HepG2 (cell line): ENCODE measurements around the gene SAMD4A. TPM values are rescaled to one million over a fixed set of nuclear protein-coding genes. Genes with fewer than 3 reads are reported as not detected.
A peak's percentile ranks its signal among the peaks of the same experiment; 100 is the strongest.

ENCODE experiments used
- ATAC-seq: fragments of 200-7000 bp; cut with Tn5 transposase; 3 replicates; pipeline ENCODE4 v1.9.1; 2020; ENCODE audit warnings: mild to moderate bottlenecking, moderate library complexity
- BruUV-seq: library from RNA; stranded (reverse); fragments of 400-500 nt; replicated peaks from 2 replicates; lab custom pipeline; 2021; lab: Mats Ljungman, UMichigan
- CTCF ChIA-PET: fragments of 300-600 bp; formaldehyde crosslinking; extraction: SDS; loops from one replicate; lab custom pipeline; 2021; ENCODE audit warnings: low total read pairs, inconsistent platforms, low intra/inter-chr PET ratio; lab: Yijun Ruan, JAX
- POLR2A ChIA-PET: fragments of 350-600 bp; sonication (Branson Sonifier 250); formaldehyde crosslinking; loops from one replicate; lab custom pipeline; 2020; ENCODE audit warnings: antibody characterized with exemption, inconsistent platforms; lab: Yijun Ruan, JAX
- DNase-seq: peaks from one replicate; pipeline ENCODE4 v3.0.0-alpha.2; 2015; ENCODE audit warnings: low spot score
- FAIRE-seq: peaks from 3 replicates; lab custom pipeline; 2011; peaks lifted over from hg19 to GRCh38; lab: Jason Lieb, UNC
- H2AFZ ChIP-seq: one replicate; pipeline ENCODE4 v1.6.1; 2011; ENCODE audit warnings: low read length, inconsistent platforms
- H3K27ac ChIP-seq: fragments of 300-600 bp; 3 replicates; pipeline ENCODE4 v1.8.0; 2011; ENCODE audit warnings: mixed run types, mild to moderate bottlenecking, mixed read lengths, low read length, inconsistent platforms; ENCODE audit not compliant: insufficient read depth; ENCODE audit errors: extremely low read length
- H3K27me3 ChIP-seq, 2 experiments: fragments of 200-600 bp in 1 of 2; 2 replicates in 1 of 2; 3 replicates in 1 of 2; pipeline versions ENCODE4 v1.6.0 to v1.8.0; 2011; ENCODE audit warnings: low read length in 2 of 2, mild to moderate bottlenecking in 2 of 2, moderate library complexity in 2 of 2, inconsistent platforms in 1 of 2; ENCODE audit not compliant: insufficient read depth in 2 of 2, control insufficient read depth in 1 of 2
- H3K36me3 ChIP-seq, 2 experiments: fragments of 200-600 bp in 1 of 2; replicated peaks in 1 of 2; 2 replicates in 1 of 2; 3 replicates in 1 of 2; pipeline versions ENCODE4 v1.5.1 to v1.8.0; 2011; ENCODE audit warnings: low read length in 2 of 2, inconsistent platforms in 1 of 2; ENCODE audit not compliant: insufficient read depth in 2 of 2, control insufficient read depth in 1 of 2
- H3K4me1 ChIP-seq: 2 replicates; pipeline ENCODE4 v1.5.1; 2012; ENCODE audit warnings: low read length, inconsistent platforms; ENCODE audit not compliant: insufficient read depth
- H3K4me2 ChIP-seq: 2 replicates; pipeline ENCODE4 v1.6.0; 2011; ENCODE audit warnings: low read depth, low read length, inconsistent platforms
- H3K4me3 ChIP-seq, 3 experiments: fragments of 200-600 bp in 1 of 3; sonication (generic), shearing (Covaris generic) in 1 of 3; replicated peaks in 1 of 3; 2 replicates each; pipeline ENCODE4 v1.5.1; 2011 to 2016; ENCODE audit warnings: low read length in 3 of 3, inconsistent platforms in 2 of 3, low read depth in 2 of 3, mild to moderate bottlenecking in 2 of 3, control low read depth in 1 of 3, mixed read lengths in 1 of 3; ENCODE audit not compliant: insufficient read depth in 1 of 3
- H3K79me2 ChIP-seq: one replicate; pipeline ENCODE4 v1.6.1; 2011; ENCODE audit warnings: low read length, inconsistent platforms; ENCODE audit not compliant: insufficient read depth
- H3K9ac ChIP-seq: 2 replicates; pipeline ENCODE4 v1.6.0; 2011; ENCODE audit warnings: mild to moderate bottlenecking, low read depth, low read length, inconsistent platforms; ENCODE audit not compliant: insufficient read depth
- H3K9me3 ChIP-seq: 2 replicates; pipeline ENCODE4 v1.5.1; 2012; ENCODE audit warnings: mild to moderate bottlenecking, low read length
- H4K20me1 ChIP-seq: 2 replicates; pipeline ENCODE4 v1.6.0; 2011; ENCODE audit warnings: inconsistent platforms, mild to moderate bottlenecking, low read length, moderate library complexity; ENCODE audit not compliant: insufficient read depth
- MED1 ChIP-seq: sonication (generic); formaldehyde crosslinking; IDR thresholded peaks from 2 replicates; pipeline ENCODE4 v1.4.0; 2020; ENCODE audit warnings: missing genetic modification reagents
- RBM22 ChIP-seq: fragments of 200-400 bp; formaldehyde crosslinking; optimal IDR thresholded peaks from 2 replicates; pipeline ENCODE3; 2017; ENCODE audit warnings: mild to moderate bottlenecking, low read length, moderate library complexity
- SIX1 ChIP-seq: sonication (generic); formaldehyde crosslinking; IDR thresholded peaks from 2 replicates; pipeline ENCODE4 v1.4.0; 2020; ENCODE audit warnings: missing genetic modification reagents, borderline replicate concordance
- ZNF263 ChIP-seq: sonication (generic); formaldehyde crosslinking; IDR thresholded peaks from 2 replicates; pipeline ENCODE4 v1.4.0; 2020; ENCODE audit warnings: missing genetic modification reagents
- ZNF589 ChIP-seq: sonication (generic); formaldehyde crosslinking; conservative IDR thresholded peaks from 2 replicates; pipeline ENCODE4 v1.8.0; 2022; ENCODE audit warnings: mild to moderate bottlenecking, moderate library complexity, missing genetic modification reagents
- ZZZ3 ChIP-seq: sonication (generic); formaldehyde crosslinking; IDR thresholded peaks from 2 replicates; pipeline ENCODE4 v1.4.0; 2020; ENCODE audit warnings: missing genetic modification reagents, mild to moderate bottlenecking, borderline replicate concordance
- WGBS: methylation state at CpG from one replicate; pipeline ENCODE4 v1.1.6; 2017; ENCODE audit warnings: low lambda C conversion rate; 5-methylcytosine and 5-hydroxymethylcytosine counted together
- in situ Hi-C: cut with HindIII; loops from 2 replicates; pipeline ENCODE4 v1.10.0; 2017; ENCODE audit warnings: low pct_unique_long_range_greater_than_20kb; ENCODE audit not compliant: extremely low pct_ligation_motif_present
- intact Hi-C: fragments of 100-400 bp; cut with micrococcal nuclease; formaldehyde crosslinking; loops from one replicate; pipeline ENCODE4 v1.10.0; 2022; ENCODE audit not compliant: unreplicated experiment
- polyA plus RNA-seq, 8 experiments: library from polyadenylated mRNA; depleted of rRNA in 3 of 8; stranded (reverse) in 7 of 8; unstranded in 1 of 8; fragments of >200 nt; fragmentation: Illumina TruSeq in 4 of 8; extraction: Trizol in 4 of 8; gene quantifications; 2 replicates each; pipeline versions ENCODE4 v1.2.1 to v1.2.3, GENCODE V29; 2011 to 2016; ENCODE audit warnings: low read depth in 4 of 8, missing spikeins in 1 of 8, mixed read lengths in 1 of 8; ENCODE audit not compliant: insufficient read depth in 1 of 8
- total RNA-seq, 5 experiments: library from RNA; depleted of rRNA; stranded (reverse); fragments of >200 nt; fragmentation: Illumina TruSeq; extraction: Trizol; gene quantifications; 2 replicates each; pipeline ENCODE4 v1.2.3, GENCODE V29; 2016; ENCODE audit warnings: low read depth in 1 of 5
- TF ChIP-seq, protein P1 (sequence below): IDR thresholded peaks from 2 replicates; pipeline ENCODE4 v1.4.0; 2020; ENCODE audit warnings: mild to moderate bottlenecking, missing genetic modification reagents
- TF ChIP-seq, protein P2 (sequence below): IDR thresholded peaks from 2 replicates; pipeline ENCODE4 v1.6.1; 2016

Gene SAMD4A
- total and polyA plus RNA-seq, 2 of the 13 experiments (the other 11 are each of a cell fraction or from before 2014, with no cell fraction given), result 11.8 to 13.0 TPM

DNA sequence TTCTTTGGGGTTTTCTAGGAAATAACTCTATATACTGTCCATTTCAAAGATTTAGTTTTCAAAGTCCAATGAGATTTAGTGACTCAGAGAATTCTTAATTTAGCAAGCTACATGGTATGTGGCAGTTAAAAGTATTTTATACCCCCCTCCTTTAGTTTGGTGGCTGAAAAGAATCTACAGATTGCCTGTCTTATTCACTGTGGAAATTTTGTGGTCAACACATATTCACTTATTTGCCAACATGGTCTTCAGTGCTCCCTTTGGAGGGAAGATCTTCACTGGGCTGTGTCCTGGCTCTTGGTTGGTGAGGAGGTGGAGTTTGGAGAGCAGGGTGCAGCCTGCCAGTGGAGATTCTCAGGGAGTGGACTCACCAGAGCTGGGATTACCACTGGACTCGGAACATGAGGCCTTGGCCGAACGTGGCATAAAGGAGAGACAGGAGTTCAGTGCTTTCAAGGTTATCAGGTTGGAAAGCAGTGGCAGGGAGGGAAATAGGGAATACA lies 39.8 kb downstream of the SAMD4A start:
- ChIA-PET CTCF (no interaction called here), POLR2A (no interaction called here)
- no peak overlapping the region for H3K4me2 ChIP-seq
- no peak for DNase-seq
- no peak overlapping the region for H3K4me3 ChIP-seq
- peaks cover 4% of the 10 kb centered on the region; the same call in 1 of the 2 replicates for H4K20me1 ChIP-seq
- FAIRE-seq, result no peak
- intact Hi-C loops (no loop called here), in situ Hi-C loops (no loop called here)
- ATAC-seq, result no peak
- WGBS, result 83% methylated on average over 3 of the region's 3 CpGs
- no TSS peak for BruUV-seq
- H3K4me1 ChIP-seq, result peaks cover 23% of the 10 kb centered on the region
- no peak overlapping the region for H3K9ac ChIP-seq
- peaks cover 5 to 19% of the 10 kb centered on the region in 2 experiments; a peak in 4 of 5 replicates for H3K36me3 ChIP-seq
- no peak overlapping the region for H2AFZ ChIP-seq
- peaks cover 39% of the 10 kb centered on the region for H3K79me2 ChIP-seq
- TF ChIP-seq MED1 (no peak), RBM22 (peak; percentile 64), ZZZ3 (CRISPR knock-in tag) (no peak), ZNF589 (no peak), ZNF263 (CRISPR knock-in tag) (peak; percentile 41; the same call in 1 of the 2 replicates), SIX1 (no peak)
- TF ChIP-seq, protein P1, sequence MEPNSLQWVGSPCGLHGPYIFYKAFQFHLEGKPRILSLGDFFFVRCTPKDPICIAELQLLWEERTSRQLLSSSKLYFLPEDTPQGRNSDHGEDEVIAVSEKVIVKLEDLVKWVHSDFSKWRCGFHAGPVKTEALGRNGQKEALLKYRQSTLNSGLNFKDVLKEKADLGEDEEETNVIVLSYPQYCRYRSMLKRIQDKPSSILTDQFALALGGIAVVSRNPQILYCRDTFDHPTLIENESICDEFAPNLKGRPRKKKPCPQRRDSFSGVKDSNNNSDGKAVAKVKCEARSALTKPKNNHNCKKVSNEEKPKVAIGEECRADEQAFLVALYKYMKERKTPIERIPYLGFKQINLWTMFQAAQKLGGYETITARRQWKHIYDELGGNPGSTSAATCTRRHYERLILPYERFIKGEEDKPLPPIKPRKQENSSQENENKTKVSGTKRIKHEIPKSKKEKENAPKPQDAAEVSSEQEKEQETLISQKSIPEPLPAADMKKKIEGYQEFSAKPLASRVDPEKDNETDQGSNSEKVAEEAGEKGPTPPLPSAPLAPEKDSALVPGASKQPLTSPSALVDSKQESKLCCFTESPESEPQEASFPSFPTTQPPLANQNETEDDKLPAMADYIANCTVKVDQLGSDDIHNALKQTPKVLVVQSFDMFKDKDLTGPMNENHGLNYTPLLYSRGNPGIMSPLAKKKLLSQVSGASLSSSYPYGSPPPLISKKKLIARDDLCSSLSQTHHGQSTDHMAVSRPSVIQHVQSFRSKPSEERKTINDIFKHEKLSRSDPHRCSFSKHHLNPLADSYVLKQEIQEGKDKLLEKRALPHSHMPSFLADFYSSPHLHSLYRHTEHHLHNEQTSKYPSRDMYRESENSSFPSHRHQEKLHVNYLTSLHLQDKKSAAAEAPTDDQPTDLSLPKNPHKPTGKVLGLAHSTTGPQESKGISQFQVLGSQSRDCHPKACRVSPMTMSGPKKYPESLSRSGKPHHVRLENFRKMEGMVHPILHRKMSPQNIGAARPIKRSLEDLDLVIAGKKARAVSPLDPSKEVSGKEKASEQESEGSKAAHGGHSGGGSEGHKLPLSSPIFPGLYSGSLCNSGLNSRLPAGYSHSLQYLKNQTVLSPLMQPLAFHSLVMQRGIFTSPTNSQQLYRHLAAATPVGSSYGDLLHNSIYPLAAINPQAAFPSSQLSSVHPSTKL, result no peak
- TF ChIP-seq, protein P2, sequence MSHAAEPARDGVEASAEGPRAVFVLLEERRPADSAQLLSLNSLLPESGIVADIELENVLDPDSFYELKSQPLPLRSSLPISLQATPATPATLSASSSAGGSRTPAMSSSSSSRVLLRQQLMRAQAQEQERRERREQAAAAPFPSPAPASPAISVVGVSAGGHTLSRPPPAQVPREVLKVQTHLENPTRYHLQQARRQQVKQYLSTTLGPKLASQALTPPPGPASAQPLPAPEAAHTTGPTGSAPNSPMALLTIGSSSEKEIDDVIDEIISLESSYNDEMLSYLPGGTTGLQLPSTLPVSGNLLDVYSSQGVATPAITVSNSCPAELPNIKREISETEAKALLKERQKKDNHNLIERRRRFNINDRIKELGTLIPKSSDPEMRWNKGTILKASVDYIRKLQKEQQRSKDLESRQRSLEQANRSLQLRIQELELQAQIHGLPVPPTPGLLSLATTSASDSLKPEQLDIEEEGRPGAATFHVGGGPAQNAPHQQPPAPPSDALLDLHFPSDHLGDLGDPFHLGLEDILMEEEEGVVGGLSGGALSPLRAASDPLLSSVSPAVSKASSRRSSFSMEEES (CRISPR knock-in tag), result no peak
- no peaks in the 10 kb centered on the region for H3K9me3 ChIP-seq
- no peak overlapping the region for H3K27ac ChIP-seq
- no peaks in the 10 kb centered on the region for H3K27me3 ChIP-seq
